Thoracic aorta (tissue), 2 donors: Measurements from ENCODE around the gene PLEKHF1. TPM values are rescaled to one million over a fixed set of nuclear protein-coding genes. Genes with fewer than 3 reads are reported as not detected.
A peak's percentile ranks its signal among the peaks of the same experiment; 100 is the strongest.

Experiments used
- ATAC-seq: fragments of 150-250 bp; one replicate; pipeline ENCODE4 v1.8.0; 2017; ENCODE audit warnings: low read depth; ENCODE audit not compliant: insufficient number of reproducible peaks, low FRiP score
- DNase-seq: peaks from one replicate; pipeline ENCODE4 v3.0.0-alpha.2; 2020; ENCODE audit warnings: low spot score
- H3K27ac ChIP-seq, 2 donors: fragments of 200-600 bp; sonication (generic); 1 replicate in 1 of 2; 2 replicates in 1 of 2; pipeline ENCODE4 v1.5.1; 2016; ENCODE audit warnings: mild to moderate bottlenecking in 2 of 2, moderate library complexity in 2 of 2
- H3K27me3 ChIP-seq: fragments of 200-600 bp; sonication (generic); replicated peaks from 2 replicates; pipeline ENCODE4 v1.6.0; 2016; ENCODE audit warnings: mild to moderate bottlenecking; ENCODE audit not compliant: insufficient read depth
- H3K36me3 ChIP-seq: fragments of 200-600 bp; sonication (generic); one replicate; pipeline ENCODE4 v1.5.1; 2016
- H3K4me1 ChIP-seq, 2 donors: fragments of 200-600 bp; sonication (generic); 1 replicate in 1 of 2; 2 replicates in 1 of 2; pipeline versions ENCODE4 v1.5.1 to v1.6.0; 2016; ENCODE audit warnings: low read depth in 2 of 2, mild to moderate bottlenecking in 1 of 2; ENCODE audit not compliant: control insufficient read depth in 1 of 2
- H3K4me3 ChIP-seq: fragments of 200-600 bp; sonication (generic); 2 replicates; pipeline ENCODE4 v1.5.1; 2016; ENCODE audit warnings: mild to moderate bottlenecking
- H3K9me3 ChIP-seq: fragments of 200-600 bp; sonication (generic); 2 replicates; pipeline ENCODE4 v1.5.1; 2016
- CTCF ChIP-seq: fragments of 200-600 bp; sonication (generic); IDR thresholded peaks from one replicate; pipeline ENCODE4 v1.5.1; 2019; ENCODE audit warnings: antibody characterized with exemption
- total RNA-seq, 2 donors: library from RNA; depleted of rRNA; stranded (reverse); fragments of >200 nt; gene quantifications; one replicate each; pipeline versions ENCODE4 v1.1.0 to v1.2.3, GENCODE V29; 2016

PLEKHF1 gene
- total RNA-seq, 2 donors from 2014 or later, result 21.4 to 56.2 TPM

DNA sequence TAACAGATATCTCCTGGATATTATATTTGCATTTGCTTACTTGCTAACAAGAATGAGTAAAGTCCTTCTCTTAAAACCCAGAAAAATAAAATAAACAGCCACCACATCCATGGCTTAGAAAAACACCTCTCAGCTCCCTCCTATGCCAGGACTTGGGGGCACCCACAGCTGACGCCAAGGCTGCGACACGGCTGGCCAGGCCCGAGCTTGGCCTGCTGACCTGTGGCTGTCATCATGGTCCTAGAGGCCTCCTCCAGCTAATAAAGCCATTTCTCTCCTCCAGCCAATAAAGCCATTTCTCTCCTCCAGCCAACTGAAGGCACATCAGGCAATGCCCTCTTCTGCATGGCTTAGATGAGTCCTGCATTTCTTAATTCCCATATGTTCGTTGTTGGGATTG is 28.9 kb downstream of the PLEKHF1 start:
- no peaks in the 10 kb centered on the region for H3K36me3 ChIP-seq
- peak overlapping the region; percentile 43 to 66 for H3K27ac ChIP-seq
- H3K27me3 ChIP-seq, result no peaks in the 10 kb centered on the region
- no peak overlapping the region for H3K4me3 ChIP-seq
- no peak for TF ChIP-seq CTCF
- DNase-seq (no peak), ATAC-seq (no peak)
- peaks cover 0 to 15% of the 10 kb centered on the region in 2 donors for H3K4me1 ChIP-seq
- H3K9me3 ChIP-seq, result peaks cover 5% of the 10 kb centered on the region

DNA sequence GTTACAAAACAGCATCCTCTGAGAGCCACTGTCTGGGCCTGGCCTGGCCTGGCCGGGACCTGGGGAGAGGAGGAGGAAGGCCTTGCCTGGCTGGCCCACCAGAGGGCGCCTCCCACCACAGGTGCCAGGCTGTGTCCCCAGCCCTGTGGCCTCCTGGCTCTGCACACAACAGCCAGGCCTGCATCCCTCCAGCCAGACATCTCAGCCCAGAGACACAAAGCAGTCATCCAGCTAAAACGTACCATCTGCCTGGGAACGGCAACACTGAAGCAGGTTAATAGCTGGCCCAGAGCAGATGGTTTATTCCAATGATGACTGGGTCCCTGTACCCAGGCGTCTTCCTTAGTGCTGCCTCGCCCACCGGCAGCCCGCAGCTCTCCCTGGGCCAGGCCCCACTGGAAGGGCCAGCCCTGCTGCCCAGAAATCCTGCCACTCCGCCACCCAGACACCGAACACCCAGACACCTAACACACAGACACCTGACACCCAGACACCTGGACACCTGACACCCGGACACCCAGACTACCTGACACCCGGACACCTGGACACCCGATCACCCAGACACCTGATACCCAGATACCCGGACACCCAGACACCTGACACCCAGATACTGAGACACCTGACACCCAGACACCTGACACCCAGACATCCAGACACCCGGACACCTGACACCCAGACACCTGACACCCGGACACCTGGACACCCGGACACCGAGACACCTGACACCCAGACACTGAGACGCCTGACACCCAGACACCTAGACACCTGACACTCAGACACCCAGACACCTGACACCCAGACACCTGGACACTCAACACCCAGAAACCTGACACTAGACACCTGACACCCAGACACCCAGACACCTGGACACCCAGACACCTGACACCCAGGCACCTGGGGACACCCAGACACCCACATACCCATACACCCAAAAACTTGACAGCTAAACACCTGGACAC is 29.7 kb downstream of the PLEKHF1 start:
- Histone ChIP-seq H3K4me1 (peaks cover 0 to 15% of the 10 kb centered on the region in 2 donors), H3K9me3 (peaks cover 5% of the 10 kb centered on the region), H3K27me3 (no peaks in the 10 kb centered on the region), H3K36me3 (no peaks in the 10 kb centered on the region), H3K4me3 (no peak overlapping the region), H3K27ac (peak overlapping the region; percentile 43 to 66)
- peak; percentile 88 for TF ChIP-seq CTCF
- ATAC-seq (peak; percentile 74), DNase-seq (no peak)

DNA sequence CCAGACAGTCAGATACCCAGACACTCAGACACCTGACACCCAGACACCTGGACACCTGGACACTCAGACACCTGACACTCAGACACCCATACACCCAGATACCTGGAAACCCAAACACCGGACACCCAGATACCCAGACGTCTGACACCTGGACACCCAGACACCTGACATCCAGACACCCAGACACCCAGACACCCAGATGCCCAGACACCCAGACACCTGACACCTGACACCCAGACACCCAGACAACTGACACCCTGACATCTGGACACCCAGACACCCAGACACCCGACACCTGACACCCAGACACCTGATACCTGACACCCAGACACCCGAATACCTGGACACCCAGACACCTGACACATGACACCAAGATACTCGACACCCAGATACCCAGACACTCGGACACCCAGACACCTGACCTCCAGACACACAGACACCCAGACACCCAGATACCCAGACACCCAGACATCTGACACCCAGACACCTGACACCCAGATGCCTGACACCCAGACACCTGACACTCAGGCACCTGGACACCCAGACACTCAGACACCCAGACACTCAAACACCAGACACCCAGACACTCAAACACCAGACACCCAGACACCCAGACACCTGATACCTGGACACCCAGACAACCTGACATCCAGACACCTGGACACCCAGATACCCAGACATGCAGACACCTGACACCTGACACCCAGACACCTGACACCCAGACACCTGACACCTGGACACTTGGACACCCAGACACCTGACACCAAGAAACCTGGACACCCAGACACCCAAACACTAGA is 30.7 kb downstream of the PLEKHF1 start:
- Histone ChIP-seq H3K4me1 (peaks cover 0 to 15% of the 10 kb centered on the region in 2 donors), H3K27me3 (no peaks in the 10 kb centered on the region), H3K27ac (no peak overlapping the region), H3K9me3 (no peaks in the 10 kb centered on the region), H3K36me3 (no peaks in the 10 kb centered on the region), H3K4me3 (no peak overlapping the region)
- no peak for ATAC-seq
- TF ChIP-seq CTCF, result no peak
- no peak for DNase-seq

DNA sequence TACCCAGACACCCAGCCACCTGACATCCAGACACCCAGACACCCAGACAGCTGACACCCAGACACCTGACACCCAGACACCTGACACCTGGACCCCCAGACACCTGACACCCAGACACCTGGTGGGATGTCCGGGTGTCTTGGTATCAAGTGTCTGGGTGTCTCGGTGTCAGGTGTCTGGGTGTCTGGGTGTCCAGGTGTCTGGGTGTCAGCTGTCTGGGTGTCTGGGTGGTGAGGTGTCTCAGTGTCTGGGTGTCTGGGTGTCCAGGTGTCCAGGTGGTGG is 31.2 kb downstream of the PLEKHF1 start:
- no peak for TF ChIP-seq CTCF
- H3K9me3 ChIP-seq, result no peaks in the 10 kb centered on the region
- H3K36me3 ChIP-seq, result no peaks in the 10 kb centered on the region
- no peak for DNase-seq
- H3K4me1 ChIP-seq, result peaks cover 0 to 15% of the 10 kb centered on the region in 2 donors
- no peak overlapping the region for H3K27ac ChIP-seq
- H3K4me3 ChIP-seq, result no peak overlapping the region
- H3K27me3 ChIP-seq, result no peaks in the 10 kb centered on the region
- ATAC-seq, result no peak
